Tibial nerve (tissue), 4 donors: Measurements from ENCODE around the gene CHRNA7.

Experiments used
- CTCF ChIP-seq, 5 experiments: fragments of 200-600 bp in 3 of 5; fragments of 450-650 bp in 2 of 5; sonication (generic) in 3 of 5; IDR thresholded peaks; one replicate each; pipeline ENCODE4 v1.5.1; 2016 to 2019; ENCODE audit warnings: antibody characterized with exemption in 5 of 5, mild to moderate bottlenecking in 3 of 5, moderate library complexity in 2 of 5
- EP300 ChIP-seq, 2 donors: sonication (generic); formaldehyde crosslinking; IDR thresholded peaks; one replicate each; pipeline ENCODE4 v1.6.1; 2017; ENCODE audit warnings: antibody characterized with exemption in 2 of 2, mild to moderate bottlenecking in 1 of 2
- POLR2A ChIP-seq, 2 donors: fragments of 450-650 bp; IDR thresholded peaks; one replicate each; pipeline ENCODE4 v1.6.1; 2017; ENCODE audit warnings: antibody characterized with exemption in 2 of 2, mild to moderate bottlenecking in 2 of 2, moderate library complexity in 2 of 2

DNA sequence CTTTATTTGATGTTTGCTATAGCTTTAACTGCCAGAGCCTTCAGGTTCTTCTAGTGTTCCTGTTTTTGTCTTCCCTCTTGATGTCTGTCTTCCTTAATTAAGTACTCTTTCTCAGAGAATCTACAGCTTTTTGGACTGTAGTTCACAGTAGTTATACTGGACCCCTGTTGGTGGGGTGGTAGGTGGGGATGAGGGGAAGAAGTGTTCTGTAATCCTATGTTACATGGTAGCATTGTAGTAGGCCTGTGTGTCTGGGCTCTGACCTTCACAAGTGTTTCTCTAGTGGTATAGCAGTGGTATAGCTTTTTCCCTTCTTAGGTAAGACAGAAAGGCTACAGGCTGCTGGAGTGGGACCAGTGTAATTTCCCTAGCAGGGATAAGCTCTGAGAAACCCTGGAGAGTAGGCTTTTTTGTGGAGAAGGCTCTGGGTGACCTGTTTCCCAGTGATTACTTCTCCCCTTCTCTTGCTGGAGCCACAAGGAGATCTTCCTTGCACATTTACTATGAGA lies 59.6 kb downstream of the CHRNA7 start:
- TF ChIP-seq POLR2A (IDR thresholded peaks at IDR 0.05) = no peak
- TF ChIP-seq CTCF (IDR thresholded peaks at IDR 0.05) = no peak
- no peak for TF ChIP-seq EP300 (IDR thresholded peaks at IDR 0.05)
